Right lobe of liver (tissue), 4 donors: Measurements from ENCODE around the gene KBTBD2.

Experiments
- CTCF ChIP-seq, 4 donors: fragments of 200-600 bp in 3 of 4; fragments of 450-650 bp in 1 of 4; IDR thresholded peaks; one replicate each; pipeline versions ENCODE4 v1.5.1 to v1.8.0; 2016 to 2022; ENCODE audit warnings: antibody characterized with exemption in 4 of 4, mild to moderate bottlenecking in 2 of 4
- POLR2A ChIP-seq: fragments of 450-650 bp; IDR thresholded peaks from one replicate; pipeline ENCODE4 v1.6.1; 2017; ENCODE audit warnings: antibody characterized with exemption, mild to moderate bottlenecking
- donor health status: DM: no; HTN: no; CAD: no.
- donor health status: DM: no; HTN: no; CAD: no.
- donor health status: DM: no; HTN: yes; CAD: no.

- no peak for TF ChIP-seq CTCF (IDR thresholded peaks at IDR 0.05)
- no peak for TF ChIP-seq POLR2A
Measured at GRCh38 chr7:32872421-32872820, 19.1 kb downstream of the KBTBD2 start.
